Common myeloid progenitor, CD34-positive (primary cell): ENCODE data around the gene THUMPD3.

Source experiments
- CTCF ChIA-PET: fragments of 350-600 bp; sonication (Branson Sonifier 250); formaldehyde crosslinking; loops from one replicate; lab custom pipeline; 2021; ENCODE audit warnings: antibody characterized with exemption; lab: Charles Lee
- POLR2A ChIA-PET: fragments of 350-600 bp; sonication (Branson Sonifier 250); formaldehyde crosslinking; loops from one replicate; lab custom pipeline; 2021; ENCODE audit warnings: antibody characterized with exemption; lab: Charles Lee
- DNase-seq, 3 donors: peaks; one replicate each; pipeline versions ENCODE4 v3.0.0 to v3.0.0-alpha.2; 2013
- H3K27ac ChIP-seq, 2 experiments: 1 replicate in 1 of 2; 2 replicates in 1 of 2; pipeline ENCODE4 v1.7.0; 2013; ENCODE audit warnings: inconsistent platforms in 2 of 2, low read length in 2 of 2, mild to moderate bottlenecking in 2 of 2, low read depth in 1 of 2, moderate library complexity in 1 of 2; ENCODE audit not compliant: severe bottlenecking in 2 of 2, insufficient read depth in 1 of 2, poor library complexity in 1 of 2
- H3K27me3 ChIP-seq, 5 experiments: replicated peaks in 2 of 5; 1 replicate in 3 of 5; 2 replicates in 2 of 5; pipeline versions ENCODE4 v1.6.1 to v1.7.0; 2013; ENCODE audit warnings: low read length in 4 of 5, mild to moderate bottlenecking in 2 of 5, moderate library complexity in 2 of 5, inconsistent platforms in 1 of 5; ENCODE audit not compliant: insufficient read depth in 5 of 5, control insufficient read depth in 4 of 5
- H3K36me3 ChIP-seq, 4 experiments: 1 replicate in 2 of 4; 2 replicates in 2 of 4; pipeline versions ENCODE4 v1.6.1 to v1.7.0; 2013; ENCODE audit warnings: low read length in 3 of 4, control low read depth in 1 of 4, mild to moderate bottlenecking in 1 of 4; ENCODE audit not compliant: control insufficient read depth in 4 of 4, insufficient read depth in 4 of 4
- H3K4me1 ChIP-seq, 4 experiments: 1 replicate in 3 of 4; 2 replicates in 1 of 4; pipeline versions ENCODE4 v1.6.1 to v1.7.1; 2013; ENCODE audit warnings: low read length in 3 of 4, mild to moderate bottlenecking in 3 of 4, control low read depth in 1 of 4, inconsistent platforms in 1 of 4, moderate library complexity in 1 of 4; ENCODE audit not compliant: control insufficient read depth in 4 of 4, insufficient read depth in 4 of 4; ENCODE audit errors: control extremely low read depth in 1 of 4
- H3K4me3 ChIP-seq, 7 experiments: 1 replicate in 4 of 7; 2 replicates in 3 of 7; pipeline versions ENCODE4 v1.5.1 to v1.7.0; 2013; ENCODE audit warnings: mild to moderate bottlenecking in 7 of 7, low read length in 6 of 7, moderate library complexity in 6 of 7, inconsistent platforms in 2 of 7, low read depth in 2 of 7, control low read depth in 1 of 7; ENCODE audit not compliant: insufficient read depth in 4 of 7, control insufficient read depth in 1 of 7; ENCODE audit errors: extremely low read depth in 1 of 7
- H3K9me3 ChIP-seq, 5 experiments: 1 replicate in 4 of 5; 2 replicates in 1 of 5; pipeline versions ENCODE4 v1.6.1 to v1.7.1; 2013; ENCODE audit warnings: low read length in 4 of 5, mild to moderate bottlenecking in 2 of 5, inconsistent platforms in 1 of 5, low read depth in 1 of 5, moderate library complexity in 1 of 5; ENCODE audit not compliant: control insufficient read depth in 4 of 5, insufficient read depth in 2 of 5; ENCODE audit errors: control extremely low read depth in 1 of 5
- WGBS: methylation state at CpG from one replicate; pipeline ENCODE4 v1.1.5; 2013; ENCODE audit not compliant: insufficient coverage; 5-methylcytosine and 5-hydroxymethylcytosine counted together

THUMPD3 gene

DNA sequence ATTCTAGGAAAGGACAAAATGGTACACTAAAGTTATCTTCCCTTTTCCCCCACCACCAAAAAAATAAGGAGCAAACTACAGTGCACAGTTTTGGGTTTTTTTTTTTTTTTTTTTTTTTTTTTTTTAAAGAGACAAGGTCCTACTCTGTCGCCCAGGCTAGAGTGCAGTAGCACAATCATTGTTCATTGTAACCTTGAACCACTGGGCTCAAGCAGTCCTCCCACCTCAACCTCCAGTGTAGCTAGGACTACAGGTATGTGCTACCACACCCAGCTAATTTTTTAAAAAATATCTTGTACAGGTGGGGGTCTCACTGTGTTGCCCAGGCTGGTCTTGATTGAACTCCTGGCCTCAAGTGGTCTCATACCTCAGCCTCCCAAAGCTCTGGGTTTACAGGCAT is 49.4 kb downstream of the THUMPD3 start:
- peaks cover 0 to 9% (median 6%) of the 10 kb centered on the region in 4 experiments for H3K36me3 ChIP-seq
- H3K27me3 ChIP-seq, result no peaks in the 10 kb centered on the region
- peaks cover 3 to 21% (median 6%) of the 10 kb centered on the region in 4 experiments for H3K4me1 ChIP-seq
- ChIA-PET CTCF (interaction anchor here (0.6 to 2.3 kb wide), 4 partner anchors 10 to 95 kb away, joined by 3 to 6 read pairs (median 3); no protein-coding TSS in a partner anchor), POLR2A (no interaction called here)
- H3K4me3 ChIP-seq, result no peak overlapping the region
- WGBS, result no CpG with 5 or more reads among the region's 1 CpG
- DNase-seq, result no peak
- peak overlapping the region in 1 of 2 experiments; percentile 49 for H3K27ac ChIP-seq
- no peaks in the 10 kb centered on the region for H3K9me3 ChIP-seq

DNA sequence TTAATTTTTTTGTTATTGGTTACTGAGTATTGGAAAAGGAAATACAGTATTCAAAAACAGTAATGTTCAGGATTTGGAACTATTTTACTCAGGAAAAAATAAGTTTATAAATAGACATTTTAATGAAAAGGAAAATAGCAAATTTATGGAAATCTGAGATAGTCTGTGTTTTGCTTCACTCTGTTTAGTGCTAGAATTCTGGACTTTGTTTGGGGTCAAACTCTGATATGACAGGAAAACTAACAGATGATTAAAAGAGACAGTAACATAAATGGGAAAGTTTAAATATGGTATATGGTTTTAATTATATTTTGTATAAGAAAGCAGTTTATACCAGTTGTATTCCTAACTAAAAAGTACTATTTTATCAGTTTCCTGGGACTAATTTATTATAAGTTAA is 52.0 kb downstream of the THUMPD3 start:
- POLR2A ChIA-PET, result interaction anchor here (2.5 kb wide), 1 partner anchor 18 kb away, joined by 9 read pairs; the partner anchor contains the start of gene SETD5
- CTCF ChIA-PET, result interaction anchor here (3.7 kb wide), 1 partner anchor 15 kb away, joined by 17 read pairs; no protein-coding TSS in a partner anchor
- H3K27ac ChIP-seq, result no peak overlapping the region

DNA sequence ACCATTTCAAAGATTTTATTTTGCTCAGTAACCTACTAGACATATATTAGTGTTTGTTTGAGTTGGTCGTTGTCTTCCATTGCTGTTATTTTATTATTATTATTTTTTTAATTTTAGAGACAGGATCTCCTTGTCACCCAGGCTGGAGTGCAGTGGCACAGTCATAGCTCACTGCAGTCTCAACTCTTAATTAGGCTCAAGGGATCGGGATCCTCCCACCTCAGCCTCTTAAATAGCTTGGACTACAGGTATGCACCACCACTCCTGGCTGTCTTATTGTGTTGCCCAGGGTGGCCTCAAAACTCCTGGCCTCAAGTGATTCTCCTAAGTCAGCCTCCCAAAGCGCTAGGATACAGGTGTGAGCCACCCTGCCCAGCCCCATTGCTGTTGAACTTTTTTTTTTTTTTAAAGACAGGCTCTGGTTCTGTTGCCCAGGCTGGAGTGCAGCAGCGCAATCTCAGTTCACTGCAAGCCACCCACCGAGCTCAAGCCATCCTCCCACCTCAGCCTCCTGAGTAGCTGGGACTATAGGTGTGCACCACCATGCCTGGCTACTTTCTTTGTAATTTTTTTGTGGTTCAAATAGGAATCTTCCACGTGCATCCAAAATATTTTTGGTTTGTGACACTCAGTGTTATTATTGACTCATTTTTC is 52.8 kb downstream of the THUMPD3 start:
- ChIA-PET POLR2A (interaction anchor here (2.5 kb wide), 1 partner anchor 19 kb away, joined by 9 read pairs; the partner anchor contains the start of gene SETD5), CTCF (interaction anchor here (1.3 to 13.4 kb wide), 4 partner anchors 16 to 62 kb away, joined by 3 to 95 read pairs (median 12); no protein-coding TSS in a partner anchor)
- peaks cover 3 to 12% (median 6%) of the 10 kb centered on the region in 4 experiments for H3K4me1 ChIP-seq
- no peaks in the 10 kb centered on the region for H3K9me3 ChIP-seq
- no peaks in the 10 kb centered on the region for H3K27me3 ChIP-seq
- peaks cover 0 to 6% (median 5%) of the 10 kb centered on the region in 4 experiments for H3K36me3 ChIP-seq
- no peak for DNase-seq
- no peak overlapping the region for H3K27ac ChIP-seq
- 96% methylated on average over 4 of the region's 6 CpGs for WGBS
- no peak overlapping the region for H3K4me3 ChIP-seq

More for the DNA sequence above, 52.0 kb downstream of the THUMPD3 start:
- no peaks in the 10 kb centered on the region for H3K9me3 ChIP-seq
- no peaks in the 10 kb centered on the region for H3K27me3 ChIP-seq
- H3K36me3 ChIP-seq, result peaks cover 0 to 6% (median 5%) of the 10 kb centered on the region in 4 experiments
- no peak for DNase-seq
- peaks cover 3 to 19% (median 6%) of the 10 kb centered on the region in 4 experiments for H3K4me1 ChIP-seq
- no peak overlapping the region for H3K4me3 ChIP-seq

DNA sequence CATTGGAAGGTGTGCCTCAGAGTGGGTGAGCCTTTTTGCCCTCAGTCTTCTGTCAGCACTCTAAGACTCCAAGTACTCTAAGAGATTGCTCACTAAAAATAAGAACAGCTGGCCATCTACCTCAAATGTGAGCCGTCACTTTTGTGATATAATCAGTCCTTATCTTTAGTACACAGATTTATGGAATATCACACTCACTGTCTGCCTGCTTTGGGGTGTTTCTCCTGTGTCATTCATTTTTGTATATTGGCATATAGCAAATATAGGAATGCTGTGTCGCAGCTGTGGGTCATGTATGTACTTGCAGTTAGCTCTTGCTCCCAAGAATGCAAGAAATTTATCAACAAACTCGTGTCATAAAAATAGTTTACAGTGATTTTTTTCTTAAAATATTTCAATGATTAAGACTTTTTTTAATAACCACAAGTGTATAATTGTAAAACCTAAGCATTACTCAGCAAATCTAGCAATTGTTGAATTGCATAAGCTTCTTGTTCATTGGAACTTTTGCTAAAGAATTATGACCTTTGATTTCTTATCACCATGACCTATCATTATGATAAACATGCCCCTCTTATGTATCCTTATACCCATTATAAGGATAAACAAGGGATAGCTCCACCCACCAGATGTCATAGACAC is 53.4 kb downstream of the THUMPD3 start:
- DNase-seq, result peak in 2 of 3 donors; percentile 36 to 54
- ChIA-PET CTCF (interaction anchor here (0.6 to 13.4 kb wide), 7 partner anchors 11 to 66 kb away, joined by 3 to 95 read pairs (median 7); partner anchors contain the start of gene SETD5), POLR2A (interaction anchor here (0.6 to 2.5 kb wide), 2 partner anchors 20 to 471 kb away, joined by 4 to 9 read pairs; partner anchors contain the start of gene SETD5)
- H3K27ac ChIP-seq, result no peak overlapping the region
- peaks cover 3 to 14% (median 4%) of the 10 kb centered on the region in 4 experiments for H3K4me1 ChIP-seq
- H3K36me3 ChIP-seq, result peaks cover 0 to 6% (median 5%) of the 10 kb centered on the region in 4 experiments
- H3K9me3 ChIP-seq, result no peaks in the 10 kb centered on the region
- no CpG with 5 or more reads among the region's 3 CpGs for WGBS
- H3K27me3 ChIP-seq, result no peaks in the 10 kb centered on the region
- no peak overlapping the region for H3K4me3 ChIP-seq

DNA sequence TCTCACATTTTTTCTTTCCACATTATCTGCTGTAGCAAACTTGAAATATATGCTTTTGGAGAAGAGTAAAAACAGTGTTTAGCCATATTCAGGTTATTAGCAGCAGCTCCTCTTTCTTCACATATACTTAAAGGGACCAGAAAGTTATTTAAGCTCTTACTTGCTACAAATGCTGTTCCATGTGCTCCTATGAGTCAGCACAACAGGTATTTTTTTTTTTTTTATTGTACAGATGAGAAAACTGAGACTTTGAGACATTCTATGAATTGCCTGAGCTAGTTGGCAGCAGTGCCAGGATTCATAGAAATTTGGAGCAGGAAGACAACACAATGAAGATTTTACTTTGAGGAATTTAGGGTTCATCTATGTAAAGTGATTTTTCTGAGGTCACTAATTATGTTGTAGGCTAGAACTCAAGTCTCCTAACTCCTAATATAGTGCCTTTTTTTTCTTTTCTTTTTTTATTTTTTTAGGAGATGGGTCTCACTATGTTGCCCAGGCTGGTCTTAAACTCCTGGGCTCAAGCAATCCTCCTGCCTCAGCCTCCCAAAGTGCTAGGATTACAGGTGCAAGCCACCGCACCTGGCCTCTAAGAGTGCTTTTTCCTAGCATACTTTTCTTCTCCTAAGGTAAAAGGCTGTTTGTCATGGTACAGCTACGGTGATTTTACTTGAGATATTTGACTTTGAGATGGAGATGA is 58.1 kb downstream of the THUMPD3 start:
- WGBS, result no CpG with 5 or more reads among the region's 2 CpGs
- H3K36me3 ChIP-seq, result peaks cover 0 to 17% (median 6%) of the 10 kb centered on the region in 4 experiments
- no peaks in the 10 kb centered on the region for H3K27me3 ChIP-seq
- peaks cover 5 to 25% (median 14%) of the 10 kb centered on the region in 4 experiments for H3K4me1 ChIP-seq
- H3K4me3 ChIP-seq, result no peak overlapping the region
- DNase-seq, result no peak
- no peaks in the 10 kb centered on the region for H3K9me3 ChIP-seq
- H3K27ac ChIP-seq, result peak overlapping the region in 1 of 2 experiments; percentile 35
- CTCF ChIA-PET, result interaction anchor here (0.8 to 13.4 kb wide), 8 partner anchors 9 to 68 kb away, joined by 4 to 95 read pairs (median 12); partner anchors contain the start of gene THUMPD3
- POLR2A ChIA-PET, result interaction anchor here (0.6 to 4.5 kb wide), 2 partner anchors 22 to 24 kb away, joined by 5 to 27 read pairs; partner anchors contain the start of gene SETD5

DNA sequence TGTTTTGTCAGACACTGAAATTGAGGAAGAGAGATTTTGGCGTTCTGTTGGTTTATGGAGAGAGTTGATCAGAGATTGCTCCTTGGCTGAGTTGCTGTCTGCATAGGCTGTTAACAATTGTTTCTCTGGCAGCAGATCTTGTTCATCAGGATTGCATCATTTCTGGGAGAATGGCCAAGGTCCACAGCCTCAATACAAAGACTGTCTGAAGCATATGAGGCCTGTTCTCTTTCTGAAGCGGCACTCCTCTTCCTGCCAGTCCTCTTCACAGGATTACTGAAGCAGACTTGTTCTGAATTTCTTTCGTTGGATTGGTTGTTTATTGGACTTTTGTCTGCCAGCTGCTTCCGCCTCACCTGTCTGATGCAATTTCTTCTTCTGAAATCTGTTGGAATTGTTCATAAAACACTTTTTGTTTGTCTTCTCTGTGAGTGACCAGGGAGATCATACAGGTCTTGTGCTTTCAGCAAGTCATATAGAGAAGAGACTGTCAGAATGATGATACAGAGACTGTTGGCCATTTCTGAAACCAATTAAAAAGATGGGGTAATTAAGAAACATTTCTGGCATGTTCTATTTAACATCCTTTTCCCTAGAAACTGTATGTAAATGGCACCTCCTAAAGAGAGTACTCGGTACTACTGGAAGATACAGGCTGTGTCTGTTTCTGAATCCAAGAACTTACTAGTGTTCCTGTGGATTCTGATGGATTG is 60.0 kb downstream of the THUMPD3 start:
- Histone ChIP-seq H3K36me3 (peaks cover 0 to 30% (median 19%) of the 10 kb centered on the region in 4 experiments), H3K4me1 (peaks cover 2 to 22% (median 11%) of the 10 kb centered on the region in 4 experiments), H3K9me3 (no peaks in the 10 kb centered on the region), H3K4me3 (peak overlapping the region in 1 of 7 experiments; percentile 30), H3K27ac (peak overlapping the region; percentile 26 to 80), H3K27me3 (no peaks in the 10 kb centered on the region)
- peak; percentile 61 to 71 (median 66) for DNase-seq
- 20% methylated on average over 1 of the region's 5 CpGs for WGBS
- CTCF ChIA-PET, result interaction anchor here (1.5 to 13.4 kb wide), 6 partner anchors 19 to 70 kb away, joined by 3 to 95 read pairs (median 17); partner anchors contain the start of gene THUMPD3
- POLR2A ChIA-PET, result interaction anchor here (0.6 to 0.9 kb wide), 3 partner anchors 14 to 71 kb away, joined by 3 to 4 read pairs (median 3); no protein-coding TSS in a partner anchor
